GM21381 (cell line): ENCODE results near the gene ESPNL.

Experiments
- ATAC-seq: cut with Tn5 transposase; IDR thresholded peaks from one replicate; pipeline ENCODE4 v1.9.1; 2021; ENCODE audit warnings: mild to moderate bottlenecking, moderate library complexity; ENCODE audit not compliant: unreplicated experiment

Gene ESPNL

GRCh38 chr2:238140040-238140439 is 39.9 kb downstream of the ESPNL start:
- no peak for ATAC-seq

- no peak for ATAC-seq
Measured at GRCh38 chr2:238140721-238141540, 40.8 kb downstream of the ESPNL start.

GRCh38 chr2:238141541-238142318 is 41.6 kb downstream of the ESPNL start:
- ATAC-seq = no peak

GRCh38 chr2:238142382-238143205 is 42.5 kb downstream of the ESPNL start:
- ATAC-seq = no peak

GRCh38 chr2:238143239-238143951 is 43.3 kb downstream of the ESPNL start:
- ATAC-seq = no peak

GRCh38 chr2:238144262-238144661 is 44.1 kb downstream of the ESPNL start:
- no peak for ATAC-seq

- no peak for ATAC-seq
Measured at GRCh38 chr2:238145046-238145445, 44.9 kb downstream of the ESPNL start.

- no peak for ATAC-seq
Measured at GRCh38 chr2:238145851-238146250, 45.7 kb downstream of the ESPNL start.

GRCh38 chr2:238146884-238147544 is 46.9 kb downstream of the ESPNL start:
- ATAC-seq = no peak

GRCh38 chr2:238148981-238149380 is 48.8 kb downstream of the ESPNL start:
- no peak for ATAC-seq

GRCh38 chr2:238149841-238150572 is 49.9 kb downstream of the ESPNL start:
- ATAC-seq = no peak

- no peak for ATAC-seq
Measured at GRCh38 chr2:238150686-238151085, 50.5 kb downstream of the ESPNL start.

- no peak for ATAC-seq
Measured at GRCh38 chr2:238151205-238151604, 51.1 kb downstream of the ESPNL start.

- no peak for ATAC-seq
Measured at GRCh38 chr2:238151628-238152235, 51.6 kb downstream of the ESPNL start.

- no peak for ATAC-seq
Measured at GRCh38 chr2:238152771-238153688, 52.9 kb downstream of the ESPNL start.

- ATAC-seq = no peak
Measured at GRCh38 chr2:238154570-238154969, 54.4 kb downstream of the ESPNL start.

GRCh38 chr2:238155051-238155760 is 55.1 kb downstream of the ESPNL start:
- no peak for ATAC-seq
